AG04449 (cell line): ENCODE measurements around the gene FAM228B.

Source experiments
- CTCF ChIA-PET: fragments of 350-600 bp; formaldehyde crosslinking; extraction: SDS; loops from one replicate; lab custom pipeline; 2021; ENCODE audit warnings: antibody characterized with exemption; lab: Yijun Ruan, JAX
- POLR2A ChIA-PET: fragments of 400-600, 350-600 bp; formaldehyde crosslinking; extraction: SDS; loops from one replicate; lab custom pipeline; 2020; ENCODE audit warnings: antibody characterized with exemption, inconsistent platforms; lab: Yijun Ruan, JAX
- DNase-seq: peaks from one replicate; pipeline ENCODE4 v3.0.0-alpha.2; 2010; ENCODE audit warnings: low read depth, low spot score
- H3K4me3 ChIP-seq: 2 replicates; pipeline ENCODE4 v1.5.1; 2011; ENCODE audit warnings: low read depth, mild to moderate bottlenecking, control low read depth, low read length
- TF ChIP-seq, protein P1 (sequence below): IDR thresholded peaks from one replicate; pipeline ENCODE4 v1.5.1; 2011; ENCODE audit warnings: mild to moderate bottlenecking, moderate library complexity, low read length, control low read depth, inconsistent platforms; ENCODE audit not compliant: insufficient read depth; ENCODE audit errors: missing control alignments

FAM228B gene

DNA sequence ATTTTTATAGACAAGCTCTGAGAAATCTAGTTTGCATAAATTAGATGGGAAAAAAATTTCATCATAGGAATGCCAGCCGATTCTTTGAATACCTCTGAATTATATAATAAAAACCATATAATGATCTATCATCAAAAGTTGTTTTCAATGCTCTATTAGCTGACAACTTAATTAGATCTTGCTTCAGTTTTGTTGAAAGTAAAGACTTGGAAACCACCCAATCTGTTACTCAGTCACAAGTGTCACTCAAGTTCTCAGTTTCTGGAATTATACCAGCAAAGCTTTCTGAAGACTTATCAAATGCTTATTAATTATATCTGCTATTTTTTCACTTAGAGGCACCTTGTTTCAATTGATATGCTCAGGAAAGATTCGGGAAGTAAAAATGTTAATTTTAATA, 21.3 kb upstream of the FAM228B start:
- TF ChIP-seq, protein P1, sequence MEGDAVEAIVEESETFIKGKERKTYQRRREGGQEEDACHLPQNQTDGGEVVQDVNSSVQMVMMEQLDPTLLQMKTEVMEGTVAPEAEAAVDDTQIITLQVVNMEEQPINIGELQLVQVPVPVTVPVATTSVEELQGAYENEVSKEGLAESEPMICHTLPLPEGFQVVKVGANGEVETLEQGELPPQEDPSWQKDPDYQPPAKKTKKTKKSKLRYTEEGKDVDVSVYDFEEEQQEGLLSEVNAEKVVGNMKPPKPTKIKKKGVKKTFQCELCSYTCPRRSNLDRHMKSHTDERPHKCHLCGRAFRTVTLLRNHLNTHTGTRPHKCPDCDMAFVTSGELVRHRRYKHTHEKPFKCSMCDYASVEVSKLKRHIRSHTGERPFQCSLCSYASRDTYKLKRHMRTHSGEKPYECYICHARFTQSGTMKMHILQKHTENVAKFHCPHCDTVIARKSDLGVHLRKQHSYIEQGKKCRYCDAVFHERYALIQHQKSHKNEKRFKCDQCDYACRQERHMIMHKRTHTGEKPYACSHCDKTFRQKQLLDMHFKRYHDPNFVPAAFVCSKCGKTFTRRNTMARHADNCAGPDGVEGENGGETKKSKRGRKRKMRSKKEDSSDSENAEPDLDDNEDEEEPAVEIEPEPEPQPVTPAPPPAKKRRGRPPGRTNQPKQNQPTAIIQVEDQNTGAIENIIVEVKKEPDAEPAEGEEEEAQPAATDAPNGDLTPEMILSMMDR, result no peak
- ChIA-PET CTCF (no interaction called here), POLR2A (interaction anchor here (1.2 kb wide), 1 partner anchor 17 kb away, joined by 3 read pairs; the partner anchor contains the start of gene TP53I3)
- no peak for DNase-seq
- no peak overlapping the region for H3K4me3 ChIP-seq

DNA sequence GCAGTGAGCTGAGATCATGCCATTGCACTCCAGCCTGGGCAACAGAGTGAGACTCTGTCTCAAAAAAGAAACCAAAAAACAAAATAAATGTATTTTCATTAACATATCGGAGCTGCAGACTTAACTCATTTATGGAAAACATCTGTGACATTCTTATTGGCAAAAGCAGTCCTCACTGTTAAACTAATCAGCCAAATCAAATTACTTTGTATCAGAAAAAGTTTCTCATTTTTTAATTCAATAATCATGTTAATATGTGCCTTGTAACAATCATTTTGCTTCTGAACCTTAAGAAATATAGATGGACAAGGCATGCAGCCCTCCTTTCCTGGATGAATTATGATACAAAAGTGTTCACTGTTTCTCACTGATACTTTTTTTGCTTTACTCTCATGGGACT, 20.6 kb upstream of the FAM228B start:
- TF ChIP-seq, protein P1, result no peak
- H3K4me3 ChIP-seq, result no peak overlapping the region
- no peak for DNase-seq
- ChIA-PET CTCF (interaction anchor here (1.3 kb wide), 1 partner anchor 19 kb away, joined by 3 read pairs; no protein-coding TSS in a partner anchor), POLR2A (interaction anchor here (1.2 kb wide), 1 partner anchor 18 kb away, joined by 3 read pairs; the partner anchor contains the start of gene TP53I3)

DNA sequence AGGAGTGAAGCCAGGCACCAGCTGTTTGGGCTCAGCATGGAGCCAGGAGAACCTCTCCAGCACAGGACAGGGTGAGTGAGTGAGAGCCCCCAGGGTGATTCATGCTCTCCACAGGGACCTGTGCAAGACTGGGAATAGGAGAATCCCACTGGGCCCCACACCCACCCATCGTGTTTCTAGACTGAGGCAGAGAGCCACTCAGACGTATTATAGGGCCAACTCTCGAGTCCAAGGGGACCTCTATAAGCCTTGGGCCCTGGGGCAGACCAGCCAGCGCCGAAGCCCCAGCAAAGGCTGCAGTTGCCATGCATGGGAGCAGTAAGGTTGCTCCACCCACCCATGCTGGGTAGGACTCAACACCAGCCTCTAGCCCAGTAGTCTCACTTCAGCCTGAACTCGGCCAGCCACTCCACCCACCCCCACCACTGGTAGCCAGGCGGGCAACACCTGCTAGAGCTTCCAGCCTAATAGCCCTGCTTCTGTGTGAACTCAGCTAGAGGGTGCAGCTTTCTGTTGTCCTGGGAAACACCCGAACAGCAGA, 19.1 kb upstream of the FAM228B start:
- no peak overlapping the region for H3K4me3 ChIP-seq
- CTCF ChIA-PET, result interaction anchor here (1.2 kb wide), 1 partner anchor 19 kb away, joined by 5 read pairs; the partner anchor contains the start of gene TP53I3
- TF ChIP-seq, protein P1, result no peak
- POLR2A ChIA-PET, result no interaction called here
- no peak for DNase-seq

DNA sequence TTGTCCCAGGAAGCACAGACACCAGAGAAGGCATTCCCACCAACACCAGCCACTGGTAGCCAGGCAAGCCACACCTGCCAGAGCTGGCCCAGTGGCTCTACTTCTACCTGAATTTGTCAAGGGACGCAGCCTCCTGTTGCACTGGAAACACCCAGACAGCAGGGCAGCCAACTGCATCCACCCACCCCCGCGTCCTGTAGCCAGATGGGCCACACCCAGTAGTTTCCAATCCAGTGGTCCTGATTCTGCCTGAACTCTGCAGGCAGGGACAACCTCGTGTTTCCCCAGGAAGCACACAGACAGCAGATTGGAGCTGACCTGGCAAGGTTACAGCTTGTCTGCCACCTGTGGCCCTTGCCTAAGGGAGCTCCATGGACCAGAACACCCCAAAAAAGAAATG, 18.4 kb upstream of the FAM228B start:
- POLR2A ChIA-PET, result interaction anchor here (1.1 kb wide), 1 partner anchor 21 kb away, joined by 3 read pairs; the partner anchor contains the start of gene TP53I3
- CTCF ChIA-PET, result interaction anchor here (1.1 kb wide), 1 partner anchor 21 kb away, joined by 3 read pairs; no protein-coding TSS in a partner anchor
- DNase-seq, result no peak
- TF ChIP-seq, protein P1, result no peak
- H3K4me3 ChIP-seq, result no peak overlapping the region

DNA sequence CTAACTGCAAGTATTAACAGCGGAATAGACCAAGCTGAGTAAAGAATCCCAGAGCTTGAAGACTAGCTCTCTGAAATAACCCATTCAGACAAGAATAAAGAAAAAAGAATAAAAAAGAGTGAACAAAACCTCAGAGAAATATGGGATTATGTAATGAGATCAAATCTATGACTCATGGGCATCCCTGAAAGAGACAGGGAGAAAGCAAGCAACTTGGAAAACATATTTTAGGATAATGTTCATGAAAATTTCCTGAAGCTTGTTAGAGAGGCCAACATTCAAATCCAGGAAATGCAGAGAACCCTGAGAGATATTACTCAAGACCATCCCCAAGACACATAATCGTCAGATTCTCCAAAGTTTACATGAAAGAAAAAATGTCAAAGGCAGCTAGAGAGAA, 17.5 kb upstream of the FAM228B start:
- ChIA-PET CTCF (no interaction called here), POLR2A (interaction anchor here (1.1 kb wide), 1 partner anchor 22 kb away, joined by 3 read pairs; the partner anchor contains the start of gene TP53I3)
- TF ChIP-seq, protein P1, result no peak
- no peak for DNase-seq
- H3K4me3 ChIP-seq, result no peak overlapping the region

DNA sequence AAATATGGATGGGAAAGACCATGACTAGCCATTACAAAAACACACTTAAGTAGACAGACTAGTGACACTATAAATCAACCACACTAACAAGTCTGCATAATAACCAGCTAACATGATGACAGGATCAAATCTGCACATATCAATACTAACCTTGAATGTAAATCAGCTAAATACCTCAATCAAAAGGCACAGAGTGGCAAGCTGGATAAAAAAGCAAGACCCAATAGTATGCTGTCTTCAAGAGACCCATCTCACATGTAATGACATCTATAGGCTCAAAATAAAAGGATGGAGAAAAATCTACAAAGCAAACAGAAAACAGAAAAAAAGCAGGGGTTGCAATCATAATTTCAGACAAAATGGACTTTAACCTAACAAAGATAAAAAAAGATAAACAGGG, 16.5 kb upstream of the FAM228B start:
- DNase-seq, result no peak
- ChIA-PET POLR2A (no interaction called here), CTCF (interaction anchor here (0.7 kb wide), 1 partner anchor 276 kb away, joined by 4 read pairs; no protein-coding TSS in a partner anchor)

More for the DNA sequence above, 16.5 kb upstream of the FAM228B start:
- no peak overlapping the region for H3K4me3 ChIP-seq
- TF ChIP-seq, protein P1, result no peak
